Measurements from ENCODE around the gene SLC4A4. TPM values are rescaled to one million over a fixed set of nuclear protein-coding genes. Genes with fewer than 3 reads are reported as not detected.

SLC4A4 gene
- total RNA-seq, 1 donor from 2014 or later: 3.0 TPM

DNA sequence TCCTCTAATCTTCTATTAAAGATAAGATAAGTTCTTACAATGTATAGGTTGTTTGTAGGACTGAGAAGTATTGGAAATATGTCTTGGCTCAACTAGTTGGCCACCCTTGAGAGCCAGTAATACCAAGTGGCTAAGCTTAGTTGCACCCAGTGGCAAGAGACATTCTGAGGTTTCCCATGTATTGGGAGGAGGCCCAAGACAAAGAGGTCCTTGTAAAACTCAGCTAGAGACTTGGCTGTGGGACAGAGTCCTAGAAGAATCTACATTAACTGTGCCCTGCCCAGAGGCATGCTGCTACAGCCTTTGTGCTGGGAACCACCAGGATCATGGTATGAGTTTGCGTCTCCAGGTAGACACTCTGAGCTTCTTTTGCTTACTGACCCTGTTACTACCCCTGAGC, 41.9 kb upstream of the SLC4A4 start:
- Mint-ChIP-seq H3K27me3 (ENCODE audit: low read depth, unreplicated experiment) (no peaks in the 10 kb centered on the region), H3K9me3 (ENCODE audit: unreplicated experiment) (no peaks in the 10 kb centered on the region), H3K27ac (ENCODE audit: unreplicated experiment) (no peak overlapping the region), H3K4me3 (ENCODE audit: unreplicated experiment) (no peak overlapping the region), H3K4me1 (ENCODE audit: low read depth, unreplicated experiment) (no peaks in the 10 kb centered on the region), H3K36me3 (ENCODE audit: low read depth, unreplicated experiment) (no peaks in the 10 kb centered on the region)
- Histone ChIP-seq H3K4me1 (ENCODE audit: insufficient read depth, low read length) (peaks cover 14% of the 10 kb centered on the region), H3K36me3 (ENCODE audit: insufficient read depth, low read length) (no peaks in the 10 kb centered on the region), H3K9me3 (ENCODE audit: insufficient read depth, low read depth, low read length) (no peaks in the 10 kb centered on the region), H3K79me2 (ENCODE audit: insufficient read depth, low read length) (no peaks in the 10 kb centered on the region), H3K4me2 (ENCODE audit: low read length) (no peak overlapping the region), H3K4me3 (ENCODE audit: insufficient read depth, low read depth, low read length) (no peak overlapping the region), H3K27me3 (ENCODE audit: insufficient read depth, low read length) (no peaks in the 10 kb centered on the region), H3K9ac (ENCODE audit: low read length) (no peak overlapping the region), H2AFZ (ENCODE audit: low read depth, low read length) (no peak overlapping the region), H3K27ac (ENCODE audit: low read depth, low read length) (no peak overlapping the region), H4K20me1 (ENCODE audit: insufficient read depth, low read length) (no peaks in the 10 kb centered on the region)
- FAIRE-seq (no peak), DNase-seq (ENCODE audit: low read depth) (peak; percentile 45)
- TF ChIP-seq, protein P1, sequence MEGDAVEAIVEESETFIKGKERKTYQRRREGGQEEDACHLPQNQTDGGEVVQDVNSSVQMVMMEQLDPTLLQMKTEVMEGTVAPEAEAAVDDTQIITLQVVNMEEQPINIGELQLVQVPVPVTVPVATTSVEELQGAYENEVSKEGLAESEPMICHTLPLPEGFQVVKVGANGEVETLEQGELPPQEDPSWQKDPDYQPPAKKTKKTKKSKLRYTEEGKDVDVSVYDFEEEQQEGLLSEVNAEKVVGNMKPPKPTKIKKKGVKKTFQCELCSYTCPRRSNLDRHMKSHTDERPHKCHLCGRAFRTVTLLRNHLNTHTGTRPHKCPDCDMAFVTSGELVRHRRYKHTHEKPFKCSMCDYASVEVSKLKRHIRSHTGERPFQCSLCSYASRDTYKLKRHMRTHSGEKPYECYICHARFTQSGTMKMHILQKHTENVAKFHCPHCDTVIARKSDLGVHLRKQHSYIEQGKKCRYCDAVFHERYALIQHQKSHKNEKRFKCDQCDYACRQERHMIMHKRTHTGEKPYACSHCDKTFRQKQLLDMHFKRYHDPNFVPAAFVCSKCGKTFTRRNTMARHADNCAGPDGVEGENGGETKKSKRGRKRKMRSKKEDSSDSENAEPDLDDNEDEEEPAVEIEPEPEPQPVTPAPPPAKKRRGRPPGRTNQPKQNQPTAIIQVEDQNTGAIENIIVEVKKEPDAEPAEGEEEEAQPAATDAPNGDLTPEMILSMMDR (IDR thresholded peaks at IDR 0.05; ENCODE audit: insufficient read depth, low read depth, low read length): no peak
- no peak for TF ChIP-seq EZH2 (IDR thresholded peaks at IDR 0.05; ENCODE audit: insufficient read depth, low read length)

DNA sequence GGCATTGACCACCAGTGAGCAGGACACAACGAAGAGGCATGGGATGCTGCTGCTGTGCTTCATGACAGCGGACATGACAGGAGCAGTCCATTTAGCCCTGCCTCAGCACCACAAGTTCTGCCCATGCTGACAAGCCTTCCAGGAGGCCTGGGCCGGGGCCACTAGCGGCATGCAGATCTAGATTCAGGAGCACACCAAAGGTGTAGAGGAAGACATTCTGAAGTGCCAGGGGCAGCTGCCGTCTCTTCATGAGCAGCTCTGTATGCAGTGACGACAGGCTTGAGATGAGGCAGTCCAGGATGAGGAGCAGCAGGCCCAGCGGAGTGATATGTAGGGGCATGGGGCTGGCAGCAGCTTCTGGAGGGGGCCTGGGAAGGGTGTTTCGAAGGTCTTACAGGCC, 38.5 kb upstream of the SLC4A4 start:
- no peaks in the 10 kb centered on the region for H3K9me3 Mint-ChIP-seq (ENCODE audit: unreplicated experiment)
- H3K27me3 Mint-ChIP-seq (ENCODE audit: low read depth, unreplicated experiment): no peaks in the 10 kb centered on the region
- no peak overlapping the region for H3K4me3 Mint-ChIP-seq (ENCODE audit: unreplicated experiment)
- H3K4me2 ChIP-seq (ENCODE audit: low read length): no peak overlapping the region
- H3K79me2 ChIP-seq (ENCODE audit: insufficient read depth, low read length): no peaks in the 10 kb centered on the region
- FAIRE-seq (no peak), DNase-seq (ENCODE audit: low read depth) (no peak)
- no peaks in the 10 kb centered on the region for H3K36me3 ChIP-seq (ENCODE audit: insufficient read depth, low read length)
- no peaks in the 10 kb centered on the region for H3K27me3 ChIP-seq (ENCODE audit: insufficient read depth, low read length)
- no peak overlapping the region for H3K27ac Mint-ChIP-seq (ENCODE audit: unreplicated experiment)
- H2AFZ ChIP-seq (ENCODE audit: low read depth, low read length): no peak overlapping the region
- no peaks in the 10 kb centered on the region for H4K20me1 ChIP-seq (ENCODE audit: insufficient read depth, low read length)
- no peaks in the 10 kb centered on the region for H3K4me1 ChIP-seq (ENCODE audit: insufficient read depth, low read length)
- H3K4me1 Mint-ChIP-seq (ENCODE audit: low read depth, unreplicated experiment): no peaks in the 10 kb centered on the region
- no peak overlapping the region for H3K9ac ChIP-seq (ENCODE audit: low read length)
- H3K36me3 Mint-ChIP-seq (ENCODE audit: low read depth, unreplicated experiment): no peaks in the 10 kb centered on the region
- no peak for TF ChIP-seq EZH2 (IDR thresholded peaks at IDR 0.05; ENCODE audit: insufficient read depth, low read length)
- TF ChIP-seq, protein P1 (IDR thresholded peaks at IDR 0.05; ENCODE audit: insufficient read depth, low read depth, low read length): no peak
- H3K9me3 ChIP-seq (ENCODE audit: insufficient read depth, low read depth, low read length): no peaks in the 10 kb centered on the region
- no peak overlapping the region for H3K4me3 ChIP-seq (ENCODE audit: insufficient read depth, low read depth, low read length)
- H3K27ac ChIP-seq (ENCODE audit: low read depth, low read length): no peak overlapping the region

DNA sequence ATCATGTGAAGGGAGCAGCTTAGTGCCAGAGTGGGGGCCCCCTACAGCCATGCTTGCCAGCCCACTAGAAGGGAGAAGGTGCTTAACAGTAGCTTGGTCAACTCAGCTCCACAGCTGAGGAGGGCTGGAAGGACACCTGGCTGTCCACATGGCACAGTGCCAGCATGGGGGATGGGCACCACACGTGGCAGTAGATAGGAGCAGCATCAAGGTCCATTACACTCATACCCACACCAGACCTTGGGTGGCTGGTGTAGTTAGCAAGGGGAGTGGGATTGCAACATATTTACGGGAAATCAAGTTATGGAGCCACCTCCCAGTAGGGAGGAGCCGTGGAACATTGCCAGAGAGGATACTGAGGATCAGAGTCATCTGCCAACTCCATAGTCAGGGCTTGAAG, 37.9 kb upstream of the SLC4A4 start:
- Histone ChIP-seq H4K20me1 (ENCODE audit: insufficient read depth, low read length) (no peaks in the 10 kb centered on the region), H3K36me3 (ENCODE audit: insufficient read depth, low read length) (no peaks in the 10 kb centered on the region), H3K4me1 (ENCODE audit: insufficient read depth, low read length) (no peaks in the 10 kb centered on the region), H3K9ac (ENCODE audit: low read length) (no peak overlapping the region), H3K4me2 (ENCODE audit: low read length) (no peak overlapping the region), H3K79me2 (ENCODE audit: insufficient read depth, low read length) (no peaks in the 10 kb centered on the region), H2AFZ (ENCODE audit: low read depth, low read length) (no peak overlapping the region), H3K27me3 (ENCODE audit: insufficient read depth, low read length) (no peaks in the 10 kb centered on the region), H3K9me3 (ENCODE audit: insufficient read depth, low read depth, low read length) (no peaks in the 10 kb centered on the region), H3K4me3 (ENCODE audit: insufficient read depth, low read depth, low read length) (no peak overlapping the region), H3K27ac (ENCODE audit: low read depth, low read length) (no peak overlapping the region)
- Mint-ChIP-seq H3K27ac (ENCODE audit: unreplicated experiment) (no peak overlapping the region), H3K9me3 (ENCODE audit: unreplicated experiment) (no peaks in the 10 kb centered on the region), H3K4me3 (ENCODE audit: unreplicated experiment) (no peak overlapping the region), H3K36me3 (ENCODE audit: low read depth, unreplicated experiment) (no peaks in the 10 kb centered on the region), H3K4me1 (ENCODE audit: low read depth, unreplicated experiment) (no peaks in the 10 kb centered on the region), H3K27me3 (ENCODE audit: low read depth, unreplicated experiment) (no peaks in the 10 kb centered on the region)
- TF ChIP-seq, protein P1 (IDR thresholded peaks at IDR 0.05; ENCODE audit: insufficient read depth, low read depth, low read length): no peak
- DNase-seq (ENCODE audit: low read depth): no peak
- no peak for FAIRE-seq
